GM23338 (cell line): ENCODE data around the gene MICALL2. TPM values are rescaled to one million over a fixed set of nuclear protein-coding genes. Genes with fewer than 3 reads are reported as not detected.

Experiments used
- ATAC-seq: fragments of 200-7000 bp; cut with Tn5 transposase; 3 replicates; pipeline ENCODE4 v1.9.1; 2020
- DNase-seq: peaks from one replicate; pipeline ENCODE4 v3.0.0-alpha.2; 2015; ENCODE audit warnings: low spot score
- H2AFZ ChIP-seq: fragments of 200-600 bp; sonication (generic); 2 replicates; pipeline ENCODE4 v1.8.0; 2016; ENCODE audit warnings: antibody characterized with exemption, mild to moderate bottlenecking, moderate library complexity
- H3F3A ChIP-seq: fragments of 200-600 bp; sonication (generic); replicated peaks from 2 replicates; pipeline ENCODE4 v1.8.0; 2017; ENCODE audit warnings: antibody characterized with exemption, mixed run types, low read depth
- H3K27ac ChIP-seq: fragments of 200-600 bp; sonication (generic); 2 replicates; pipeline ENCODE4 v1.6.1; 2016; ENCODE audit warnings: low read depth
- H3K27me3 ChIP-seq: fragments of 200-600 bp; sonication (generic); 2 replicates; pipeline ENCODE4 v1.8.0; 2016; ENCODE audit warnings: mild to moderate bottlenecking, mixed run types, moderate library complexity; ENCODE audit not compliant: insufficient read depth
- H3K36me3 ChIP-seq: fragments of 200-600 bp; sonication (generic); 2 replicates; pipeline ENCODE4 v1.8.0; 2016; ENCODE audit warnings: mild to moderate bottlenecking; ENCODE audit not compliant: insufficient read depth
- H3K4me1 ChIP-seq: fragments of 200-600 bp; sonication (generic); 2 replicates; pipeline ENCODE4 v1.8.0; 2016; ENCODE audit warnings: mild to moderate bottlenecking, moderate library complexity; ENCODE audit not compliant: insufficient read depth
- H3K4me2 ChIP-seq: fragments of 200-600 bp; sonication (generic); 2 replicates; pipeline ENCODE4 v1.7.1; 2017; ENCODE audit warnings: mixed run types
- H3K4me3 ChIP-seq: fragments of 200-600 bp; sonication (generic); 2 replicates; pipeline ENCODE4 v1.6.1; 2016; ENCODE audit warnings: mixed run types
- H3K79me2 ChIP-seq: fragments of 200-600 bp; sonication (generic); replicated peaks from 2 replicates; pipeline ENCODE4 v1.8.0; 2017; ENCODE audit warnings: mild to moderate bottlenecking; ENCODE audit not compliant: insufficient read depth
- H3K9me2 ChIP-seq: fragments of 200-600 bp; sonication (generic); 2 replicates; pipeline ENCODE4 v1.8.0; 2017; ENCODE audit not compliant: insufficient read depth
- H4K20me1 ChIP-seq: fragments of 200-600 bp; sonication (generic); replicated peaks from 2 replicates; pipeline ENCODE4 v1.8.0; 2017; ENCODE audit warnings: mild to moderate bottlenecking; ENCODE audit not compliant: insufficient read depth
- H3K27ac Mint-ChIP-seq: 2 replicates; pipeline ENCODE4 v1.8.0; 2020; ENCODE audit warnings: inconsistent platforms, mild to moderate bottlenecking, moderate library complexity, mixed read lengths
- H3K27me3 Mint-ChIP-seq: 3 replicates; pipeline ENCODE4 v1.8.0; 2022; ENCODE audit warnings: low read depth, mild to moderate bottlenecking, moderate library complexity, mixed read lengths, inconsistent platforms; ENCODE audit not compliant: insufficient read depth, poor library complexity
- H3K36me3 Mint-ChIP-seq: 3 replicates; pipeline ENCODE4 v1.8.0; 2021; ENCODE audit warnings: low read depth, mild to moderate bottlenecking, inconsistent platforms, moderate library complexity, mixed read lengths
- H3K4me1 Mint-ChIP-seq: 3 replicates; pipeline ENCODE4 v1.8.0; 2020; ENCODE audit warnings: mild to moderate bottlenecking, inconsistent platforms, mixed read lengths
- H3K4me3 Mint-ChIP-seq: 3 replicates; pipeline ENCODE4 v1.8.0; 2021; ENCODE audit warnings: moderate library complexity, mild to moderate bottlenecking, inconsistent platforms, mixed read lengths
- H3K9me3 Mint-ChIP-seq: 3 replicates; pipeline ENCODE4 v1.8.0; 2020; ENCODE audit warnings: moderate library complexity, mild to moderate bottlenecking, inconsistent platforms, mixed read lengths
- CREB1 ChIP-seq: fragments of 250-450 bp; sonication (Bioruptor Pico); IDR thresholded peaks from 2 replicates; pipeline ENCODE4 v1.5.0; 2020; ENCODE audit warnings: low read depth, mild to moderate bottlenecking, moderate library complexity
- EZH2 ChIP-seq: fragments of 200-600 bp; sonication (generic); IDR thresholded peaks from one replicate; pipeline ENCODE4 v1.8.0; 2017; ENCODE audit warnings: antibody characterized with exemption, mild to moderate bottlenecking, low read depth; ENCODE audit not compliant: unreplicated experiment
- EZH2phosphoT487 ChIP-seq: fragments of 200-600 bp; sonication (generic); IDR thresholded peaks from one replicate; pipeline ENCODE4 v1.8.1; 2018; ENCODE audit warnings: antibody characterized with exemption; ENCODE audit not compliant: unreplicated experiment
- JUNB ChIP-seq: IDR thresholded peaks from one replicate; pipeline ENCODE4 v1.6.1; 2016; ENCODE audit warnings: antibody characterized with exemption; ENCODE audit not compliant: unreplicated experiment
- NANOG ChIP-seq: IDR thresholded peaks from 2 replicates; pipeline ENCODE4 v1.6.1; 2016; ENCODE audit warnings: antibody characterized with exemption, borderline replicate concordance
- POLR2AphosphoS5 ChIP-seq: IDR thresholded peaks from 2 replicates; pipeline ENCODE4 v1.6.1; 2016; ENCODE audit warnings: antibody characterized with exemption, low read depth
- STAT1 ChIP-seq: IDR thresholded peaks from one replicate; pipeline ENCODE4 v1.6.1; 2016; ENCODE audit warnings: antibody characterized with exemption; ENCODE audit not compliant: unreplicated experiment
- ZNF114 ChIP-seq: fragments of 250-450 bp; sonication (Bioruptor Pico); IDR thresholded peaks from 2 replicates; pipeline ENCODE4 v1.5.0; 2020; ENCODE audit warnings: mild to moderate bottlenecking, moderate library complexity
- ZNF331 ChIP-seq: fragments of 250-450 bp; sonication (Bioruptor Pico); IDR thresholded peaks from 2 replicates; pipeline ENCODE4 v1.5.0; 2020; ENCODE audit warnings: low read depth, mild to moderate bottlenecking, moderate library complexity
- polyA plus RNA-seq: library from polyadenylated mRNA; unstranded; fragments of >200 nt; fragmentation: Nextera tagmentation; extraction: Ambion mirVana; gene quantifications from 2 replicates; pipeline ENCODE4 v1.2.1, GENCODE V29; 2016
- total RNA-seq: library from RNA; depleted of rRNA; stranded (reverse); fragments of >200 nt; shearing (Covaris generic); gene quantifications from 2 replicates; pipeline ENCODE4 v1.2.3, GENCODE V29; 2014
- TF ChIP-seq, protein P1 (sequence below): IDR thresholded peaks from one replicate; pipeline ENCODE4 v1.6.1; 2018; ENCODE audit warnings: antibody characterized with exemption; ENCODE audit not compliant: unreplicated experiment
- TF ChIP-seq, protein P2 (sequence below): IDR thresholded peaks from 2 replicates; pipeline ENCODE4 v1.6.1; 2016; ENCODE audit warnings: antibody characterized with exemption
- TF ChIP-seq, protein P3 (sequence below), 2 experiments: fragments of 200-600 bp in 1 of 2; sonication (generic) in 1 of 2; conservative IDR thresholded peaks; 2 replicates each; pipeline versions ENCODE4 v1.5.1 to v1.6.1; 2016 to 2017; ENCODE audit warnings: antibody characterized with exemption in 2 of 2, low read depth in 2 of 2, mild to moderate bottlenecking in 2 of 2, moderate library complexity in 1 of 2
- TF ChIP-seq, protein P4 (sequence below): fragments of 250-450 bp; sonication (Bioruptor Pico); IDR thresholded peaks from 2 replicates; pipeline ENCODE4 v1.5.0; 2020; ENCODE audit warnings: mild to moderate bottlenecking, moderate library complexity

Gene MICALL2
- total and polyA plus RNA-seq, 2 experiments from 2014 or later, result 7.0 to 13.0 TPM

DNA sequence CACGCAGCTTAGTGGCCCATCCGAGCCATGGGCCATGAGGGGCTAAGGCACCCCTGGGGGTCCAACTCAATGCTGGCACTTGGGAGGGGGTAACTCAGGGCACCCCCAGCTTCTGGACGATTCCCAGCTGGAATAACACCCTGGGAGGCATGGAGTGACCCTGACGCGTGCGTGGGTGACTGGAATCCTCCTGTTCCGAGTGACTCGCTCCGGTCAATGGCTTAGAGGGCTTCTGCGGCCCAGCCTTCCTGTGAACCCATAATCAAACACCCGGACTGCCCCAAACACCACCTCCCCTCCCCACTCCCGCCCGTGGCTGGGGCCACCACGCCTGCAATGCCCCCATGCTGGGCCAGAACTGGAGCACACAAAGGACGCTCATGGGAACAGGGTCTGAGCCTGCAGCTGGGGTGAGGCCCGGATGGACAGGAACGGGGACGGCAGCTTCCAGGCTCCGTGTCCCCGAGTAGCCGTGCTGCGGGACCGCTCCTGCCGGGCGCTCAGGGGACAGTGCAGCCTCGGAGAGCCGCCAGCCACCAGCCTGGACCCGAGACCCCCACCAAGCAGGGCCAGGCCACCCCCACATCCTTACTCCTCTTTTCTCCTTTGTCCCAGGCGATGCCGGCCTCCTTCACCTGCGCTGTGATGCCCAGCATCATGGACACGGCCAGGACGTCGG, 36.4 kb upstream of the MICALL2 start:
- Mint-ChIP-seq H3K4me3 (no peak overlapping the region), H3K27me3 (peaks cover under 1% of the 10 kb centered on the region), H3K27ac (no peak overlapping the region), H3K4me1 (no peaks in the 10 kb centered on the region), H3K36me3 (peaks cover 42% of the 10 kb centered on the region), H3K9me3 (no peaks in the 10 kb centered on the region)
- no peaks in the 10 kb centered on the region for H3F3A ChIP-seq
- TF ChIP-seq, protein P1, sequence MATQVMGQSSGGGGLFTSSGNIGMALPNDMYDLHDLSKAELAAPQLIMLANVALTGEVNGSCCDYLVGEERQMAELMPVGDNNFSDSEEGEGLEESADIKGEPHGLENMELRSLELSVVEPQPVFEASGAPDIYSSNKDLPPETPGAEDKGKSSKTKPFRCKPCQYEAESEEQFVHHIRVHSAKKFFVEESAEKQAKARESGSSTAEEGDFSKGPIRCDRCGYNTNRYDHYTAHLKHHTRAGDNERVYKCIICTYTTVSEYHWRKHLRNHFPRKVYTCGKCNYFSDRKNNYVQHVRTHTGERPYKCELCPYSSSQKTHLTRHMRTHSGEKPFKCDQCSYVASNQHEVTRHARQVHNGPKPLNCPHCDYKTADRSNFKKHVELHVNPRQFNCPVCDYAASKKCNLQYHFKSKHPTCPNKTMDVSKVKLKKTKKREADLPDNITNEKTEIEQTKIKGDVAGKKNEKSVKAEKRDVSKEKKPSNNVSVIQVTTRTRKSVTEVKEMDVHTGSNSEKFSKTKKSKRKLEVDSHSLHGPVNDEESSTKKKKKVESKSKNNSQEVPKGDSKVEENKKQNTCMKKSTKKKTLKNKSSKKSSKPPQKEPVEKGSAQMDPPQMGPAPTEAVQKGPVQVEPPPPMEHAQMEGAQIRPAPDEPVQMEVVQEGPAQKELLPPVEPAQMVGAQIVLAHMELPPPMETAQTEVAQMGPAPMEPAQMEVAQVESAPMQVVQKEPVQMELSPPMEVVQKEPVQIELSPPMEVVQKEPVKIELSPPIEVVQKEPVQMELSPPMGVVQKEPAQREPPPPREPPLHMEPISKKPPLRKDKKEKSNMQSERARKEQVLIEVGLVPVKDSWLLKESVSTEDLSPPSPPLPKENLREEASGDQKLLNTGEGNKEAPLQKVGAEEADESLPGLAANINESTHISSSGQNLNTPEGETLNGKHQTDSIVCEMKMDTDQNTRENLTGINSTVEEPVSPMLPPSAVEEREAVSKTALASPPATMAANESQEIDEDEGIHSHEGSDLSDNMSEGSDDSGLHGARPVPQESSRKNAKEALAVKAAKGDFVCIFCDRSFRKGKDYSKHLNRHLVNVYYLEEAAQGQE, result no peak
- TF ChIP-seq JUNB (no peak), STAT1 (no peak), EZH2phosphoT487 (no peak), POLR2AphosphoS5 (no peak), EZH2 (no peak), ZNF114 (CRISPR knock-in tag) (no peak), ZNF331 (CRISPR knock-in tag) (no peak), CREB1 (CRISPR knock-in tag) (no peak), NANOG (no peak)
- TF ChIP-seq, protein P2, sequence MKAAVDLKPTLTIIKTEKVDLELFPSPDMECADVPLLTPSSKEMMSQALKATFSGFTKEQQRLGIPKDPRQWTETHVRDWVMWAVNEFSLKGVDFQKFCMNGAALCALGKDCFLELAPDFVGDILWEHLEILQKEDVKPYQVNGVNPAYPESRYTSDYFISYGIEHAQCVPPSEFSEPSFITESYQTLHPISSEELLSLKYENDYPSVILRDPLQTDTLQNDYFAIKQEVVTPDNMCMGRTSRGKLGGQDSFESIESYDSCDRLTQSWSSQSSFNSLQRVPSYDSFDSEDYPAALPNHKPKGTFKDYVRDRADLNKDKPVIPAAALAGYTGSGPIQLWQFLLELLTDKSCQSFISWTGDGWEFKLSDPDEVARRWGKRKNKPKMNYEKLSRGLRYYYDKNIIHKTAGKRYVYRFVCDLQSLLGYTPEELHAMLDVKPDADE, result no peak
- TF ChIP-seq, protein P3, sequence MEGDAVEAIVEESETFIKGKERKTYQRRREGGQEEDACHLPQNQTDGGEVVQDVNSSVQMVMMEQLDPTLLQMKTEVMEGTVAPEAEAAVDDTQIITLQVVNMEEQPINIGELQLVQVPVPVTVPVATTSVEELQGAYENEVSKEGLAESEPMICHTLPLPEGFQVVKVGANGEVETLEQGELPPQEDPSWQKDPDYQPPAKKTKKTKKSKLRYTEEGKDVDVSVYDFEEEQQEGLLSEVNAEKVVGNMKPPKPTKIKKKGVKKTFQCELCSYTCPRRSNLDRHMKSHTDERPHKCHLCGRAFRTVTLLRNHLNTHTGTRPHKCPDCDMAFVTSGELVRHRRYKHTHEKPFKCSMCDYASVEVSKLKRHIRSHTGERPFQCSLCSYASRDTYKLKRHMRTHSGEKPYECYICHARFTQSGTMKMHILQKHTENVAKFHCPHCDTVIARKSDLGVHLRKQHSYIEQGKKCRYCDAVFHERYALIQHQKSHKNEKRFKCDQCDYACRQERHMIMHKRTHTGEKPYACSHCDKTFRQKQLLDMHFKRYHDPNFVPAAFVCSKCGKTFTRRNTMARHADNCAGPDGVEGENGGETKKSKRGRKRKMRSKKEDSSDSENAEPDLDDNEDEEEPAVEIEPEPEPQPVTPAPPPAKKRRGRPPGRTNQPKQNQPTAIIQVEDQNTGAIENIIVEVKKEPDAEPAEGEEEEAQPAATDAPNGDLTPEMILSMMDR (conservative IDR thresholded peaks at IDR 0.05; ENCODE audit: low read depth in 2 of 2), result no peak
- TF ChIP-seq, protein P4, sequence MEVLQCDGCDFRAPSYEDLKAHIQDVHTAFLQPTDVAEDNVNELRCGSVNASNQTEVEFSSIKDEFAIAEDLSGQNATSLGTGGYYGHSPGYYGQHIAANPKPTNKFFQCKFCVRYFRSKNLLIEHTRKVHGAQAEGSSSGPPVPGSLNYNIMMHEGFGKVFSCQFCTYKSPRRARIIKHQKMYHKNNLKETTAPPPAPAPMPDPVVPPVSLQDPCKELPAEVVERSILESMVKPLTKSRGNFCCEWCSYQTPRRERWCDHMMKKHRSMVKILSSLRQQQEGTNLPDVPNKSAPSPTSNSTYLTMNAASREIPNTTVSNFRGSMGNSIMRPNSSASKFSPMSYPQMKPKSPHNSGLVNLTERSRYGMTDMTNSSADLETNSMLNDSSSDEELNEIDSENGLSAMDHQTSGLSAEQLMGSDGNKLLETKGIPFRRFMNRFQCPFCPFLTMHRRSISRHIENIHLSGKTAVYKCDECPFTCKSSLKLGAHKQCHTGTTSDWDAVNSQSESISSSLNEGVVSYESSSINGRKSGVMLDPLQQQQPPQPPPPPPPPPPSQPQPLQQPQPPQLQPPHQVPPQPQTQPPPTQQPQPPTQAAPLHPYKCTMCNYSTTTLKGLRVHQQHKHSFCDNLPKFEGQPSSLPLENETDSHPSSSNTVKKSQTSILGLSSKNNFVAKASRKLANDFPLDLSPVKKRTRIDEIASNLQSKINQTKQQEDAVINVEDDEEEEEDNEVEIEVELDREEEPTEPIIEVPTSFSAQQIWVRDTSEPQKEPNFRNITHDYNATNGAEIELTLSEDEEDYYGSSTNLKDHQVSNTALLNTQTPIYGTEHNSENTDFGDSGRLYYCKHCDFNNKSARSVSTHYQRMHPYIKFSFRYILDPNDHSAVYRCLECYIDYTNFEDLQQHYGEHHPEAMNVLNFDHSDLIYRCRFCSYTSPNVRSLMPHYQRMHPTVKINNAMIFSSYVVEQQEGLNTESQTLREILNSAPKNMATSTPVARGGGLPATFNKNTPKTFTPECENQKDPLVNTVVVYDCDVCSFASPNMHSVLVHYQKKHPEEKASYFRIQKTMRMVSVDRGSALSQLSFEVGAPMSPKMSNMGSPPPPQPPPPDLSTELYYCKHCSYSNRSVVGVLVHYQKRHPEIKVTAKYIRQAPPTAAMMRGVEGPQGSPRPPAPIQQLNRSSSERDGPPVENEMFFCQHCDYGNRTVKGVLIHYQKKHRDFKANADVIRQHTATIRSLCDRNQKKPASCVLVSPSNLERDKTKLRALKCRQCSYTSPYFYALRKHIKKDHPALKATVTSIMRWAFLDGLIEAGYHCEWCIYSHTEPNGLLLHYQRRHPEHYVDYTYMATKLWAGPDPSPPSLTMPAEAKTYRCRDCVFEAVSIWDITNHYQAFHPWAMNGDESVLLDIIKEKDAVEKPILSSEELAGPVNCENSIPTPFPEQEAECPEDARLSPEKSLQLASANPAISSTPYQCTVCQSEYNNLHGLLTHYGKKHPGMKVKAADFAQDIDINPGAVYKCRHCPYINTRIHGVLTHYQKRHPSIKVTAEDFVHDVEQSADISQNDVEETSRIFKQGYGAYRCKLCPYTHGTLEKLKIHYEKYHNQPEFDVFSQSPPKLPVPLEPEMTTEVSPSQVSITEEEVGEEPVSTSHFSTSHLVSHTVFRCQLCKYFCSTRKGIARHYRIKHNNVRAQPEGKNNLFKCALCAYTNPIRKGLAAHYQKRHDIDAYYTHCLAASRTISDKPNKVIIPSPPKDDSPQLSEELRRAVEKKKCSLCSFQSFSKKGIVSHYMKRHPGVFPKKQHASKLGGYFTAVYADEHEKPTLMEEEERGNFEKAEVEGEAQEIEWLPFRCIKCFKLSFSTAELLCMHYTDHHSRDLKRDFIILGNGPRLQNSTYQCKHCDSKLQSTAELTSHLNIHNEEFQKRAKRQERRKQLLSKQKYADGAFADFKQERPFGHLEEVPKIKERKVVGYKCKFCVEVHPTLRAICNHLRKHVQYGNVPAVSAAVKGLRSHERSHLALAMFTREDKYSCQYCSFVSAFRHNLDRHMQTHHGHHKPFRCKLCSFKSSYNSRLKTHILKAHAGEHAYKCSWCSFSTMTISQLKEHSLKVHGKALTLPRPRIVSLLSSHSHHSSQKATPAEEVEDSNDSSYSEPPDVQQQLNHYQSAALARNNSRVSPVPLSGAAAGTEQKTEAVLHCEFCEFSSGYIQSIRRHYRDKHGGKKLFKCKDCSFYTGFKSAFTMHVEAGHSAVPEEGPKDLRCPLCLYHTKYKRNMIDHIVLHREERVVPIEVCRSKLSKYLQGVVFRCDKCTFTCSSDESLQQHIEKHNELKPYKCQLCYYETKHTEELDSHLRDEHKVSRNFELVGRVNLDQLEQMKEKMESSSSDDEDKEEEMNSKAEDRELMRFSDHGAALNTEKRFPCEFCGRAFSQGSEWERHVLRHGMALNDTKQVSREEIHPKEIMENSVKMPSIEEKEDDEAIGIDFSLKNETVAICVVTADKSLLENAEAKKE (CRISPR knock-in tag), result no peak
- 0 out of 2 replicates have a peak, but pooled peaks cover 4% of the 10 kb centered on the region for H3K36me3 ChIP-seq
- H3K9me2 ChIP-seq, result no peaks in the 10 kb centered on the region
- H3K4me3 ChIP-seq, result no peak overlapping the region
- no peaks in the 10 kb centered on the region for H3K27me3 ChIP-seq
- H3K79me2 ChIP-seq, result peaks cover 3% of the 10 kb centered on the region
- no peak overlapping the region for H3K27ac ChIP-seq
- DNase-seq (no peak), ATAC-seq (no peak)
- H3K4me2 ChIP-seq, result no peak overlapping the region
- no peak overlapping the region for H2AFZ ChIP-seq
- no peaks in the 10 kb centered on the region for H3K4me1 ChIP-seq
- peaks cover 8% of the 10 kb centered on the region; the same call in 1 of the 2 replicates for H4K20me1 ChIP-seq
